ENCODE data around the gene KRT82. TPM values are rescaled to one million over a fixed set of nuclear protein-coding genes. Genes with fewer than 3 reads are reported as not detected.

Gene KRT82
- total and polyA plus RNA-seq, 3 donors from 2014 or later, result not detected

DNA sequence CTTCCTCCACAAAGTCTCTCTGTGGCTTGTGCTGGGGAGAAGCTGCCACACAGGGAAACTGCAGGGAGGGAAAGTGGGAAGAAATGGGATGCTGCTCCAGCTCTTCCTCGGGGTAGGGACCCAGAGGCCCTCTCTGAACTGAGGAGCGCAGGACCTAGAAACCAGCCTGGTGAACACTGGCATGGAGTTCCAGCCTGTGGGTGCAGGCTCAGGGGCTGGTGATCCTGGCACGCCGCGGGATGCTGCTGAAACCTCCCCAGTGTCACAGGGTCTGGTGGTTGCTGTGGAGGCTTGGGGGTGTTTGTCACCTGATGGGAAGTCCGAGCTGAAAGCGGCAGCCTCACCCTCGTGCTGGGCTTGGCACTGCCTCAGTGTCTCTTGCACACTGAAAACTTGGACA, 33.3 kb upstream of the KRT82 start:
- TF ChIP-seq, protein P1, sequence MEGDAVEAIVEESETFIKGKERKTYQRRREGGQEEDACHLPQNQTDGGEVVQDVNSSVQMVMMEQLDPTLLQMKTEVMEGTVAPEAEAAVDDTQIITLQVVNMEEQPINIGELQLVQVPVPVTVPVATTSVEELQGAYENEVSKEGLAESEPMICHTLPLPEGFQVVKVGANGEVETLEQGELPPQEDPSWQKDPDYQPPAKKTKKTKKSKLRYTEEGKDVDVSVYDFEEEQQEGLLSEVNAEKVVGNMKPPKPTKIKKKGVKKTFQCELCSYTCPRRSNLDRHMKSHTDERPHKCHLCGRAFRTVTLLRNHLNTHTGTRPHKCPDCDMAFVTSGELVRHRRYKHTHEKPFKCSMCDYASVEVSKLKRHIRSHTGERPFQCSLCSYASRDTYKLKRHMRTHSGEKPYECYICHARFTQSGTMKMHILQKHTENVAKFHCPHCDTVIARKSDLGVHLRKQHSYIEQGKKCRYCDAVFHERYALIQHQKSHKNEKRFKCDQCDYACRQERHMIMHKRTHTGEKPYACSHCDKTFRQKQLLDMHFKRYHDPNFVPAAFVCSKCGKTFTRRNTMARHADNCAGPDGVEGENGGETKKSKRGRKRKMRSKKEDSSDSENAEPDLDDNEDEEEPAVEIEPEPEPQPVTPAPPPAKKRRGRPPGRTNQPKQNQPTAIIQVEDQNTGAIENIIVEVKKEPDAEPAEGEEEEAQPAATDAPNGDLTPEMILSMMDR (IDR thresholded peaks at IDR 0.05), result no peak
- no peak for TF ChIP-seq POLR2A (IDR thresholded peaks at IDR 0.05)
- Histone ChIP-seq H3K4me3 (no peak overlapping the region), H3K27ac (no peak overlapping the region), H3K4me1 (no peaks in the 10 kb centered on the region), H3K27me3 (no peaks in the 10 kb centered on the region), H3K9me3 (no peaks in the 10 kb centered on the region), H3K36me3 (ENCODE audit: low read depth, missing control alignments) (no peaks in the 10 kb centered on the region)
- intact Hi-C loops (cut with DNase I; ENCODE audit: low total_unique reads), result no loop called here
- WGBS, 2 donors, result 81 to 82% methylated on average over 8 of the region's 8 CpGs
- DNase-seq, result no peak

DNA sequence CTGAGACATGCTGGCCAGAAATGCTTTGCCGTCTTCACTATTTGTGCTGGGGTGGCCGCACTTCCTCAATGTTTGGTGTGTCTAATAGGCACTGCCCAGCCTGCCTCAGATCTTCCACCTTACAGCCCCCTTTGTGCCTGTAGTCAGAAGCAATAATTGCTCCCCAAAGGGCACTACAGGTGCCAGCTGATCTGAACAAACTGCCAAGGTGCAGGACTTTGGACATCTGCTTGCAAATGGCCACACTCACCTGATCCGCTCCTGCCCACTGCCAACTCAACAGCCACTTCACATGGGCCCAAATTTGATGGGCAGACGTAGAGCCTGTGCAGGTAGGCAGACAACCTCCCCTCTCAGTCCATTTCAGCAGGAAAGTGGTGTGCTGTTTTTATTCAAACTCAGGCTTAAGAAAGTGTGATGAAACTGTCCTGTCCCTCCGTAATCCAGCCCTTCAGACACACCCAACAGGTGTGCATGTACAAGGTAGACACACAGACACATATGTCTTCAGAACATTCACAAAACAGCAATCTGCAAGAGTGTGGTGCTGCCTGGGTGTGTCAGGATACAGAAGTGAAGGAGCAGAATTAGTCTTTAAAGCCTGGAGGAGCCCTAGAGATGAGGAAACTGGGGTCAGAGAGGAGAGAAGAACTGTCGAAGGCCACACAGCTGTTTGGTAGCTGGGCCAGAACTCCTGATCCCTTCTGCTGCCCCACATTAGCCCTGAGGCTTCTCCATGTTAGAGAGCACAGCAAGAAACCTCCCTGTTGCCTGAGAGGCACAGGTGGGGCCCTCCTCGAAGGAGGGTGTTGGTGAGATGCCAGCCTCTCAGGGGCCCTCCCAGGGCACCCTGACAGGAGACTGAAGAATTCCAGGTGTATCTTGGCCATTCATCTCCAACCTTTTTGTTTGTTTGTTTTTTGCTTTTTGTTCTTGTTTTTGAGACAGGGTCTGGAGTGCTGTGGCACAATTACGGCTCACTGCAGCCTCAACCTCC, 32.5 kb upstream of the KRT82 start:
- 88 to 92% methylated on average over 7 to 8 of the region's 8 CpGs for WGBS, 2 donors
- Histone ChIP-seq H3K27ac (no peak overlapping the region), H3K36me3 (ENCODE audit: low read depth, missing control alignments) (no peaks in the 10 kb centered on the region), H3K9me3 (no peaks in the 10 kb centered on the region), H3K27me3 (no peaks in the 10 kb centered on the region), H3K4me3 (no peak overlapping the region), H3K4me1 (no peaks in the 10 kb centered on the region)
- no peak for DNase-seq
- TF ChIP-seq, protein P1 (IDR thresholded peaks at IDR 0.05), result no peak
- TF ChIP-seq POLR2A (IDR thresholded peaks at IDR 0.05), result no peak
- intact Hi-C loops (cut with DNase I; ENCODE audit: low total_unique reads), result no loop called here

DNA sequence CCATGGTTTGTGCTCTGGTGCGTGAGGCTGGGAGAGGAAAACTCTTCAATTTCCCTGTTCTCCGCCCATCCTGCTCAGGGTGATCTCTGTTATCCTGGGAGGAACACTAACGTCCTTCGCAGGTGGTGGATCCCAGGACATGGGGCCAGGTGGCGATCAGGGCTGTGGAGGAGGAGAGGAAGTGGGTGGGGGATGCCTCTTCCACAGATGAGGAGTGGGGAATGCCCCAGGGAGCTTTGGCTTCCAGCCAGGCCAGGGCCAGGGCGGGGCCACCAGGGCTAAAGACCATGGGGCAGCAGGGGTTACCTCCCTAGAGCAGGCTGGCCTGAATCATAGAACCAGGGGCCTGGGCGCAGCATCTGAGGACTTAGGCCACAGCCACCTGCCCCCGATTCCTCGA, 31.4 kb upstream of the KRT82 start:
- H3K27me3 ChIP-seq, result no peaks in the 10 kb centered on the region
- no peak overlapping the region for H3K4me3 ChIP-seq
- intact Hi-C loops (cut with DNase I; ENCODE audit: low total_unique reads), result no loop called here
- no peaks in the 10 kb centered on the region for H3K4me1 ChIP-seq
- TF ChIP-seq POLR2A (IDR thresholded peaks at IDR 0.05), result no peak
- TF ChIP-seq, protein P1 (IDR thresholded peaks at IDR 0.05), result no peak
- H3K27ac ChIP-seq, result no peak overlapping the region
- H3K36me3 ChIP-seq (ENCODE audit: low read depth, missing control alignments), result no peaks in the 10 kb centered on the region
- DNase-seq, result no peak
- whole genome bisulfite sequencing, 2 donors, result 83 to 84% methylated on average over 8 to 9 of the region's 9 CpGs
- no peaks in the 10 kb centered on the region for H3K9me3 ChIP-seq

DNA sequence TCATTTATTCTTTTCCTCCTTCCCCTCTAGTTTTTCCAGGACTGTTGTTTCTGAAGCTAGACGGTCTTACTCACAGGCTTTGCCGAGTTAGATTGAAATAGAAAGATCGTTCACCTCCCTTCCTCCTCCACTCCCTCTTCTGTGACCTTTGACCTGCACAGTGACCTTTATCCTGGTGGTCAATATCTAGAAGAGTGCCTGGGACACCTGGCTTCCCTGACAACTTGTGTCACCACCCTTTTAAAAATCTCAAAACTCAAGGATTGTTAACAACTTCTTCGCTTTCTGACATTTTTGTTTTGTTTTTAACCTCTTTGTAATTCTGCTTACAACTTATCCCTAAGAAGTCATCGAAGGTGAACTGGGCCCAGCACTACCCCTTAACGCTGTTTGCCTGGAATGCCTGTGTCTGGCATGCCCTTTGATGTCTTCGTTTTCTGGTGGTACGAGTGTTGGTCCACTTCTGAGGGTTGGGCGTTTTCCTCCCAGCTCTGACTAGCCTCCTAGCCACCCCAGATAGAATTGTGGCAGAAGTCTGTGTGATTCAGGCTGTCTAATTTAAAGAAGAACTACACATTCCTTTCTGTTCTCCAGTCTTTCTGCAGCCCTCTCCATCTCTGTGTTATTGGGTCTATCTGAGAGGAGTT, 30.8 kb upstream of the KRT82 start:
- no peaks in the 10 kb centered on the region for H3K9me3 ChIP-seq
- H3K4me3 ChIP-seq, result no peak overlapping the region
- no peaks in the 10 kb centered on the region for H3K36me3 ChIP-seq (ENCODE audit: low read depth, missing control alignments)
- no peak for DNase-seq
- TF ChIP-seq, protein P1 (IDR thresholded peaks at IDR 0.05), result no peak
- TF ChIP-seq POLR2A (IDR thresholded peaks at IDR 0.05), result no peak
- H3K27ac ChIP-seq, result no peak overlapping the region
- no peaks in the 10 kb centered on the region for H3K27me3 ChIP-seq
- intact Hi-C loops (cut with DNase I; ENCODE audit: low total_unique reads), result no loop called here
- 87 to 89% methylated on average over 9 of the region's 9 CpGs for WGBS, 2 donors
- H3K4me1 ChIP-seq, result no peaks in the 10 kb centered on the region

Data from testis (tissue), 3 donors.